ENCODE measurements around the gene ADIRF.
"Not testable (repeated sequence)": the region's sequence is repeated elsewhere in the genome, so short reads cannot be mapped to it uniquely, and the experiment has no call there.

DNA sequence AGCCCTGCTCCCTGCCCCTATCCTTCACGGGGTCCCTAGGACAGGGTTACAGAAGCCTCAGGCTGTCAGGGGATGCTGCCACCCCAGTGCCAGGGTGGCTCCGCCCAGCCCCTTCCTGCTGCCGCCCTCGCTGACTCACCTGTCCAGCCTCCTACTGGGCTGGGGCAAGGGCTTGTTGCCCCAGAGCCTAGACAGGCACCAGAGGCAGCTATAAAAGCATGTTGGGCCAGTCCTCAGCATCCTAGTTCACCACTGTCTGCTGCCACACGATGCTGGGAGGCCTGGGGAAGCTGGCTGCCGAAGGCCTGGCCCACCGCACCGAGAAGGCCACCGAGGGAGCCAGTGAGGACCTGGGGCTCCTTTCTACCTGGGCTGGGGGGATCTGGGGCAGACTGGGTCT, 51.8 kb downstream of the ADIRF start, which contains the start of gene FAM25A:
- TF ChIP-seq CTCF, EZH2 (IDR thresholded peaks at IDR 0.05): not testable (repeated sequence)
